ENCODE measurements around the gene LRRC31.

Gene LRRC31

DNA sequence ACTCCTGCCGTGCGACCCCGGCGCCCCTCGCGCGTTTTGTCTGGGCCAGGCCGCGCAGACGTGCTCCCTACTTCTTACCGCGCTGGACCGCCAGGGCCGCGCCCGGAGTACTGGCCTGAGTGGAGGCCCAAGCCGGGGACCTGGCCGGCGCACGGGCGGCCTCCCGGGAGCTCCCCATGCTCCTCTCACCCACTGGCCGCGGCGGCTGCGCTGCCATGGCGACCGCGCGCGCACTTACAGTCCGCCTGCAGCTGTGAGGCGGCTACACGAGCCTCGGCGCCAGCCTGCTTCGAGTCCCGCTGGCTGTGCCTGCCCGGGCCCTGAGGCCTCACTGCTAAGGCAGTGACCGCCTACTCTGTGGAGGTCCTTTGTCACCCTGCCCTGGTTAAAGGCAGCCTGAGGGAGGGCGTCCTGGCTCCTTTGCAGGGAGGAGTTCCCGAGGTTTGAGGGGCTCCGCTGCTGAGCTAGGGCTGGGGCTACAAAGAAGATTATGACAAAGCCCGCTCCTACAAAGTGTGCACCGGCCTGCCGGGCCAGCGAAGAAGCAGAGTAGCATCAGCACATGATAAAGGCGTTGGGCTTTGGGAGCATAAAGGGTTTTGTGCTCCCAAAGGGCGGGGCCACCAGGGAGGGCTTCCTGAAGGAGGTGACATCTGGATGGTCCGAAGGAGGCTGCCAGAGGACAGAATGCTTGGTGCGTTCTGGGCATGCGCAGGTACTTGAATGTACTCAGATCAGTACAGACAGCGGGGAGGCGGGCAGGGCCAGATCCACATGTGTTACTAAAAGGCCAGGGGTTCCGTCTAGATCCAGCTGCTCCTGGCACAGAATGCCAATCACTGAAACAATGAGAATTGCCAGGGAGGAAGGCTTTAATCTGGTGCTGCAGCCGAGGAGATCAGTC is 57.2 kb downstream of the LRRC31 start, which contains the start of the genes LRRC34 and LRRIQ4:
Gene LRRC34, minus strand, starts transcription at position 573 of the 904 bp plus-strand sequence. Its CDS starts 356 bp downstream, at position 217.
Gene LRRIQ4, plus strand, starts transcription at position 539 of the 904 bp plus-strand sequence. CDS start 9,052 bp downstream, outside the sequence.
- peak; percentile 84 for DNase-seq

DNA sequence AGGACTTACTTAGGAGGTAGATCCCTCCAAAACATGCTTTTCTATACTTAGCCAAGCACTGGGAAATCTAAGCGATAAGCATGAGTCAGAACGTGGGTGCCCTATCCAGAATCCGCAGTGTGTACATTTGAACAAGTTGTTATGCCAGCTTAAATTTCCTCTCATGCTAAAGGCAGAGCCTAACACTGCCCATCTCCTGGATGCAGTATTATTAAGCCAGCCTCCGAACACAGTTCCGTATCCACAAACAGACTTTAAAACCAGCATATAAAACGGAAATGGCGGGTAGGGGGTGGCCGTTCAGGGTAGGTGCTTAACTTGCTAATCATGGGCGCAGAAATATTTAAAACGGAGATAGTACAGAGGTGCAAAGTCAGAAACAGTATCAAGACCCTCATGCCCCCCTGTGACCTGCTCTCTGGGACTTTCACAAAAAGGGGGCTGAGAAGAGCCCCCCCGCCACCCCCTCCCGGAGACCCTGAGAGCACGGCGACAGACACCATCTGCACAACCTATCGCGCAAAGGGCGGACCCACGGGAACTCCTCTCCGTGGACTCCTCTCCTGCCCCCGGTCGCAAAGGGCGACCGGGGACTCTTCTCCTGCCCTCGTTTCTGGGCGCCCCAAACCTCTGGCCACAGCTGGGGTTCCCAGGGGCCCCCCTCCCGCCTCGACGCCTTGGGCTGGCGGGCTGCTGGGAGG is 58.0 kb downstream of the LRRC31 start:
- DNase-seq, result peak; percentile 49

DNA sequence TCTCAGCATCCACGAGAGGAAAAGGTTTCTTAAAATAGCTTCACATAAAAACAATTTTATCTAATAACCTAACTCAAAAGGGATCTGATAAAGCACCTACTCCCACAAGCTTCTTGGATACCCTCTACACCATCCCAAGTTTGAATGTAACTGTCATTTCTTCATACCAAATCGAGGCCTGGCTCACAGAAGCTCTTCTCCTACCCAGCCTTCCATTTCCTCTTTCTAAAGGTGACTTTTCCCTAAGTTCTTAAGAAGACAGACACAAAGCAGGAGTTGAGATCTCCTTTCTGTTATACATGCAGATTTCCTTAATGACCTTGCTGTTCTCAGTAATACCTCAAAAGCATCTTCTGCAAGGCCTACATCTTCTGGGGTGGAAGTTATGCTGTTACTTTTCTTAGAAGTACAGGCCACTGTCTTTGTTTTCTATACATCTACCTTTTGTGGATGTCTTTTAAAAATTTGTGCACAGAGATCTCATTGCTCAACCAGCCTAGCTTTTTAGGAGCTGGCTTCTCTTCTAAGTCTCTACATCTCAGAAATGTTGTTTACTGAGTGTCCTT is 60.4 kb downstream of the LRRC31 start:
- no peak for DNase-seq

DNA sequence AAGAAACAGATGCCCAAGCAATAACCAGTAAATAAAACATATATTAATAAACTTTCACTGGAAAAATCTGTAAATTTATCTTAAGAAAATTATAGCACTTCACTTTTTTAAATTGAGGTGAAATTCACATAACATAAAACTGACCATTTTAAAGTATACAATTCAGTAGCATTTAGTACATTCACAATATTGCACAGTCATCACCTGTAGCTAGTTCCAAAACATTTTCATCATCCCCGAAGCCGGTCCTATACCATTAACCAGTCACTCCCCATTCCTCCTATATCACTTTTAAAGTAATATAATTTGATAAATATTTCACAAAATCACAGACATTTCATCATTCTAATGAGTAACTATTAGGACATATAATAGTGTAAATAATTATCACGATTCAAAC is 65.1 kb downstream of the LRRC31 start:
- no peak for DNase-seq

DNA sequence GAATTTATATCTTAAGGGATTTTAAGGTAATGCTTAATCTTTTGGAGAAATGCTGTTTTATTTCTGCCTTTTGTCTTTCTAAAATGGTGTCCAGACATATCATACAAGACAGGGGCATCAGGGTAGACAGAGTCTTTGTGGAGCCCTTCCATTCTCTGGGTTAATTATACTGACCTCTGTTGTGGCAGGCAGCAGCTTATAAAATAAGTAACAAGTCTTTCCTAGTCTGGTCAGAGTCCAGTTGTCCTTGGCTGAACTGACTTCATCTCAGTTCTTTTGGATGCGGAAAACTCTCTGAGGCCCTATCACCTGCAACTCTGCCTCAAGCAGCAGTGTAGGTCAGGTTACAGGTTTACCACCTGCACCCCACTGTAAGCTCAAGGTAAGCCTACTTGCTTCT is 77.4 kb downstream of the LRRC31 start:
- DNase-seq, result no peak

DNA sequence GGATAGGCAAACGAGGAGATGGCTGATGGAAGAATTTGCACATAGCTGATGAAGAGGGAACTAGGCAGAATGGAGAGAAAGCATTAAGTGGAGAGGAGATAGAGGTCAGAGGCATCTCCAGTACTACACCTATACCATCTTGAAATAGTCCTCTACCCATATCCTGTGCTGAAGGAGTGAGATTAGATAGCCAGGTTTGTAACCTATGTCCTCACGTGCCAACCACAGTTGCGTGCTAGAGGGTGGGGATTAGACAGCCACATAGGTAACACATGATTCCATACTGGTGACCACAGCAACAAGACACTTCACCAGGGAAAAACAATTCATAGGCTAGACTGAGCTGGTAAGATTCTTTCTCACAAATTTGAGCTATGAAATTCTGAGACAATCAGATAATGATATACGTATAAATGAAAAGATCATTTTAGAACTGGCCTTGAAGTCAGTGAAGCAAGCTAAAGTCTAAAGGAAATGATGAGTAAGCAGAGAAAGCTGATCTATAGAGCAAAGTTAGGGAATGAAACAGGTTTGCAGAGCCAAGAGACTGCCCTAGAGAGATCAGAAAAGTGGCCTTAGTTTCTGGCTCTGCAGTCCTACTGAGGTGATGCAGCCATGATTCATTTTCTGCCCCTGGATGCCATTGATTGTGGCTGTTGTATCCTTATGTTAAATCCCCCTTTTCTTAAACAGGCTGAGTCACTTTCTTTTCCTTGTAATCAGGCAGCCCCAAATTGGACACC is 78.9 kb downstream of the LRRC31 start:
- no peak for DNase-seq

DNA sequence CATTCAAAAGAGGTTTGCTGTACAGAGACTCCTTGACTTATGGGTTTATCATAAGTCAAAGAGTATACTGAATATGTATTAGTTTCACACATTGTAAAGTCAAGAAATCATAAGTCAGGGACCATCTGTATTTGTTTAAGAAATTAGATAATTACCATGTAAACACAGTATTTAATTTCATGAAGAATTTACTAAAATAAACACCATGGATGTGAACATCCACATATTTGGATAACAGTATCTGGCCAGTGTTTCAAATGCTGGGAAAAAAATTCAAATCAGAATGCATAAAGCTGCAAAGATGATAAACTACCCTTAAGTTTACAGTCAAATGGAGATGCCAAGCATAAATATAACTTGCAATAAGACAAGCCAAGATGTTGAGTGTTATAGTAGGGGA is 79.5 kb downstream of the LRRC31 start:
- no peak for DNase-seq
